DLD1 (cell line): Measurements from ENCODE around the gene LRRC15.

Experiments
- in situ Hi-C: cut with HindIII; loops from 2 replicates; pipeline ENCODE4 v1.10.0; 2017; ENCODE audit warnings: low sequenced_read_pairs

LRRC15 gene

DNA sequence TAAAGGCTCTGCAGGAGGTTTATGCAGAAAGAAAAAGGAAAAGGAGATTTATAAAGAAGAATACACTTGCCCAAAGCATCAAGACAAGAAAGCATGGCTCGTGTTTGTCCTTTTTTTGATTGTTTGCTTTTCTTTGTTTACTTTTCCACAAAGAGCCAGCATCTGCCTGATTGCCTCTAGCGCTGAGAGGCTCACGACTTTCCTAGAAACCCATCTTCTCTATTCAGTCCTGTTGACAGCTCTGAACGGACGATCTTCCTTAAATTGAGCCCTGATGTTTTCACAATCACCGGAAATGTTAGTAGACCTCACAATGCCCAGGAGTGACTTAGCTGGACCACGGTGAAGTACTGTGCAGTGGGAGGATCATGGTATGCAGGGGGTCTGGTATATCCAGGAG is 17.1 kb upstream of the LRRC15 start:
- in situ Hi-C loops = no loop called here

GRCh38 chr3:194386066-194386465 is 16.5 kb upstream of the LRRC15 start:
- in situ Hi-C loops = no loop called here

- in situ Hi-C loops = no loop called here
These were observed 15.0 kb upstream of the LRRC15 start for GRCh38 chr3:194384569-194385001.

- in situ Hi-C loops = no loop called here
These were observed 14.6 kb upstream of the LRRC15 start for GRCh38 chr3:194384156-194384555.

DNA sequence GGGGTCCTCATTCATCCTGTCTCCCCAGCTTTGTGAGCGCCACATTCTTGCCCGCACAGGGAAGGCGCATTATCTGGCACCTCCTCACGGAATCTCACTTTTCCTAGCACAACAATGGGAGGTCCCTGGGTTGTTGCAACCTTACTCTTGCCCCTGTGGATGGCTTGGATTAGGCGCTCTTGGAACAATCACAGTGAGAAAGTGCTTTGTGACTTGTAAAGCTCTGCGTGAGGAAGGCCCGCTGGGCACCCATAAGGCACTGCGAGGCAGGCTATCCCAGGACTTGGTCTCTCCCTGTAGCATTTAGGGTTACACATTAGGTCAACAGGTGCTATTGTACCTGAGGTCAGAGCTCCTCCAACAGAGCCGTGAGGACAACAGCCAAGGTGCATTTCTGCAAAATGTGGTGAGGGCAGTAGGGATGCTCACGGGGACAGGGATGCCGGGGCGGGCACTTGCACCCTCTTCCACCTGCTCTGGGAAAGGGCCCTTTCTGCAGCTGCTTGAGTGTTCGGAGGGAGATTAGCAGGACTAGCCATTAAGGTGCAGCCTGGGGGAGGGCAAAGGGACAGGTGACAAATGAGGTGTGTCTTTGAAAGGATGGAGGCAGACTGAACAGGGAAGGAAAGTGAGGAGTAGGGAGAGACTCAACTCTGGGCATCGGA is 13.9 kb upstream of the LRRC15 start:
- in situ Hi-C loops = no loop called here

- in situ Hi-C loops = no loop called here
These were observed 13.3 kb upstream of the LRRC15 start for GRCh38 chr3:194382892-194383223.

- in situ Hi-C loops = no loop called here
These were observed 12.8 kb upstream of the LRRC15 start for GRCh38 chr3:194382196-194382891.

- in situ Hi-C loops = no loop called here
These were observed 11.9 kb upstream of the LRRC15 start for GRCh38 chr3:194381460-194381875.

GRCh38 chr3:194380326-194380725 is 10.8 kb upstream of the LRRC15 start:
- in situ Hi-C loops = no loop called here

GRCh38 chr3:194379651-194380050 is 10.1 kb upstream of the LRRC15 start:
- in situ Hi-C loops = no loop called here

- in situ Hi-C loops = no loop called here
These were observed 9.7 kb upstream of the LRRC15 start for GRCh38 chr3:194379231-194379630.

DNA sequence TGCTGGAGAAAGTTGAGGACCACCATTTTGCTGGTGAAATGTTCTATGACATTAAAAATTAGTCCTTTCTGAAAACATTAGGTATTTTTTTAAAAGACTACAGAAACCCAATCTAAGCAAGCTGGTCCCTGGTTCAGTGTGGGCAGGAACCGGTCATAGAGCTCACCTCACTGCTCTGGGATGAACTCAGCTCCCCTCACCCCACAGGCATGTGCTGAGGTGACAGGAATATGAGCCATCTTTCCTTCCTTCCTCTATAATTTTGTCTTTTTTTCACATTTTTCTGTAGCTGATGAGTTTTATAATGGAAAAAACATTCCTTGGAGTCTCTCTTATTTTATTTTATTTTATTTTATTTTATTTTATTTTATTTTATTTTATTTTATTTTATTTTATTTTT is 8.2 kb upstream of the LRRC15 start:
- in situ Hi-C loops = no loop called here

DNA sequence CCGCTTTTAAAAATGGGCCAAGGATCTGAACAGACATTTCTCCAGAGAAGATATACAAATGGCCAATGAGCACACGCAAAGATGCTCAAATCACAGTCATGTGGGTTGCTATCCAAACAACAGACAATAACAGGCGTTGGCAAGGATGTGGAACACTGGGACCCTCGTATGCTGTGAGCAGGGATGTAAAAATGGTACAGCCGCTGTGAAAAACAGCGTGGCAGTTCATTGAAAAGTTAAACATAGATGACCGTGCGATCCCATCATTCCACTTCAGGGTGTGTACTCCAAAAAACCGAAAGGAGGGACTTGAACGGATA is 6.7 kb upstream of the LRRC15 start:
- in situ Hi-C loops = no loop called here

DNA sequence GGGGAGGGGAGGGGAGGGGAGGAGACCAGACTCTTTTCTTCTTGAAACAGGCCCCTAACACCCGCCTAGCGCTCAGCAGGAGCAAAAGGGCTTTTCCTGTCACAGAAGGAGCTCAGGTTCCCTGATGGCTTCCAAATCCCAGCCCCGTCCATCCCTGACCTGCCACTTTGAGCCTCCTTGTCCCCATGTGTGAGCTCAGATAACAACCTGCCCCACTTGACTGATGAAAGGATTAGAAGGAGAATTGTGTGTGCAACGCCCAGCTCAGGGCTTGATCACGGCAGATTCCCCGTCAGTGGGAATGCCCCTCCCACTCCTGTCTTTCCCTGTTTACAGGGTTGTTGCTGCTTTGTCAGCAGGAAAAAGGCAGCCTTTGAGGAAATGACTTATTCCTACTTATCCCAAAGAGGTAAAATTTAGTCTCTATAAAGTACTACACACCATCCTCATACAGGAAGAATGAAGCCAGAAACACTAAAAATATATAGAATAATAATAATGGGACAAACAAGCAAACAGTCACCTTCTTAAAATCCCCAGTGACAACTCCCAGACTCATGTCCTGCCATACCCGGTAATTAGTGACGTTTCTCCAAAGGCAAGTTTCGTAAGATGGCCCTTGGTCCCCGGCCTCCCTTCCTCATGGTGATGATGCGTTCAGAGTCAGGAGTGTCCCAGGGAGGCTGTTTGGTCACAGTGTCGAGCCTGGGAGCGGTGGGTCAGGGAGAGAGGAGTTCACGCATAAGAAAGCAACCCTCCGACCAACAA is 6.1 kb upstream of the LRRC15 start:
- in situ Hi-C loops = no loop called here

DNA sequence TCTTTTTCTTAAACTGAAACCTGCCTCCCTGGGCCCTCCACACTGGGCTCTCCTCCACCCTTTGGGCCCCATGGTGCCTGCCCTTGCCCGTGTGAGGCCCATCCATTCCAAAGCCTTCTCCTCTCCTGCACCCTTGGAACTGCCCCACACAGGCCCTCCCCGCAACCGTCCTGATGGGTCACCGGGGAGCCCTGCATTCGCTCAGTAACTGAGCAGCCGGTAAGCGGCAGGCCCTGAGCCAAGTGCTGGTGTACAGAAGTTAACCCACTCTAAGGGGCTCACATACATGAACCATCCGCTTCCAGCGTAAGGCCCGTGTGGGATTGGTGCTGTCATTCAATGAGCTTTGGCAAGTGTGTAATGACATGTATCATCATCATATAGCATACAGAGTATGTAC is 5.4 kb upstream of the LRRC15 start:
- in situ Hi-C loops = no loop called here

DNA sequence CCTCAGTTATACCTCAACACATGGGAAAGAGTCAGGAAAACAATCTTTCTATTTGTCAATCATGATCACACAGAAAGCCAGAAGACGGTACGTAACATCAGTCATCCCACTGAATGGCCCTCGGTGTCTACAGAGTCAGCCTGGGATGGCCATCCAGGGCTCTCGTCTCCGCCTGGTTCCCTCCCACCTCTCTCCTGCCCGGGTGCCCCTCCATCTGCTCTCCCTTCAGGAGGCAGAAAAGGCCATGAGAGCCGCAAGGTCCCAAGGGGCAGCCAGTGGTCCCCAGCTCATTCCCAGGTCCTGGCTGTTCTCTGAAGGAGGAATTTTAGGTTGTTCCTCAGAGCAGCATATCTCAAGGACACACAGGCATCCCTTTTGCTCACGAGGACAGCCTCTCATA is 4.4 kb upstream of the LRRC15 start:
- in situ Hi-C loops = no loop called here

DNA sequence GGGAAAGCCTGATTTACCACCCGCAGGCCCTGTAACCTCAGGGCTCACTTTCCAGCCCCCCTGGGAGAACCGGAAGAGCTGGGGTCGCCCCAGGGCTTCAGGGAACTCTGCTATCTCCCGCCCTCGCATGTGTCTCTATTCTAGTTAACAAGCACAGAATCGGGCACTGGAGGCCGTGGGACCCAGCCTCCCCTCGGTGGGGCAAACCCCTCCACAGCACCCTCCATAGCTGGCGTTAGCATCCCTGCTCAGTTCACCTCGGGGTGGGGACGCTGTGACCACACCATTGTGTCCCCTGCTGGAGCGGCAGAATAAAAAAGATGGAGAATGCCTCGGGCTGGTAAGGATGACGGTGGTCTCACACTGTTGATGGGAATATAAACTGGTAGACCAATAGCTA is 3.5 kb upstream of the LRRC15 start:
- in situ Hi-C loops = no loop called here

DNA sequence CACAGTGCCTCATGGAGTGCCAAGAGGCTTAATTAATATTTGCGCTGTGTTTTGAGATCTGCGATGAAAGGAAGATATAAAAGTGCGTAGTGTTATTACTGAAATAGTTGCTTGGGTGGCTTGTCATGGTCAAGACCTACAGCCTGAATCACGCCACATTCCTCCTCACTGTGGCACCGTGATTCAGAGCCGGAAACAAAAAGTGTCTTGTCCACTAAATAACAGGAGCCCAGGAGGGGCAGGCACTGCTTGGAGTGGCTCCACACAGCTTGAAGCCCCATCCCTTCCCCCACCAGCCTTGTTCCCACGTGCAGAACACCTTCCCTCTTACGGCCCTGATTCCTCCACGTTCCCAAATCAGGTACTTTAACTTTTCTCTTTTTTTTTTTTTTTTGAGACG is 1.2 kb upstream of the LRRC15 start:
- in situ Hi-C loops = no loop called here

GRCh38 chr3:194368918-194369317 is 625 bp downstream of the LRRC15 start:
- in situ Hi-C loops = no loop called here

DNA sequence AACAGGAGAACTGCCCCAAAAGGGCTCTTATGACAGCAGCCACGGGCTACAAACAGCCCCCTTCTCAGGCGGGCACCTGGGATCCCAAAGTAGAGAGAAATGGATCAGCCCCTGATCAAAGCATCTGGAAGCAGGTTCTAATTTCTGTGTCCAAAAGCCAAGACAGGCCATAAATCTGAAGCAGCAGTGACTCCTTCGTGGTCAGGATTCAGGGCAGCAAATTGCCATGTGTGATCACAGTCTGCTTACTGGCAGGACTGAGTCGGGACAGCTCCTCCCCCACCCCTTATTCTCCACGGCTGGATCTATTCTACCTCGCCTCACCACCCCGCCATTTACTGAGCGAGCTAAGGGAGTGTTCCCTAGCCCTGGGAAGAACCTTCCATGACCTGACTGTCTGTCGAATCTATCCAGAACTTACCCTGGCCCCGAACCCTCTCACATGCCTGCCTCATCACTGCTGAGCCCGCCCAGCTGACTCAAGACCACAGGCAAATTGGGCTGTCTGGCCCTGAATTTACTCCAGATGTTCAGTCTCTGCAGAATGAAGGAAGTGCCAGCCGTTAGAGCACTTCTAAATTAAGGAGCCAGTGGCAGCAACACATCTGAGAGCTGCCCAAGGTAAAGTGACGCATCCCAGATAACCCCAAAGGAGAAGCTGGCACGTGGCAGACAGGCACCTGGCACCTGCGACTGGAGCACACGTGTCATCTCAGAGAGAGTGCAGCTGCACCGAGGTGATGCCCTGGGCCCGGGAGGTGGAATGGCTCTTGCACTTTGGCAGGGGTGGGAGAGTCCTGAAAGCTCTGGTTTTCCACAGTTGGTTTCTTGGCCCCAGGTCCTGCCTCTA is 1.3 kb downstream of the LRRC15 start:
- in situ Hi-C loops = no loop called here

GRCh38 chr3:194365978-194366490 is 3.5 kb downstream of the LRRC15 start:
- in situ Hi-C loops = no loop called here
